SK-N-SH treated with all-trans-retinoic acid at 6 μM for 48 hours (cell line): ENCODE data around the gene ME1.
A peak's percentile ranks its signal among the peaks of the same experiment; 100 is the strongest.

ENCODE experiments used
- ATAC-seq: fragments of 200-7000 bp; cut with Tn5 transposase; 3 replicates; pipeline ENCODE4 v1.9.1; 2020; ENCODE audit warnings: mild to moderate bottlenecking, moderate library complexity
- ARNTL ChIP-seq: fragments of 450-650 bp; formaldehyde crosslinking; IDR thresholded peaks from 2 replicates; pipeline ENCODE4 v1.5.0; 2020; ENCODE audit warnings: low read depth, mild to moderate bottlenecking, moderate library complexity, borderline replicate concordance
- BACH2 ChIP-seq: fragments of 250-450 bp; sonication (Bioruptor Pico); IDR thresholded peaks from 2 replicates; pipeline ENCODE4 v1.9.0; 2021; ENCODE audit warnings: mild to moderate bottlenecking, borderline replicate concordance
- ESRRG ChIP-seq: fragments of 250-450 bp; sonication (Bioruptor Pico); IDR thresholded peaks from 2 replicates; pipeline ENCODE4 v1.6.1; 2021; ENCODE audit warnings: mild to moderate bottlenecking
- GLIS3 ChIP-seq: fragments of 250-450 bp; sonication (Bioruptor Pico); IDR thresholded peaks from 2 replicates; pipeline ENCODE4 v1.5.0; 2020; ENCODE audit warnings: mild to moderate bottlenecking, moderate library complexity
- ISL1 ChIP-seq: fragments of 250-450 bp; sonication (Bioruptor Pico); IDR thresholded peaks from 2 replicates; pipeline ENCODE4 v2.1.2; 2022; ENCODE audit warnings: mild to moderate bottlenecking, moderate library complexity
- OSR1 ChIP-seq: fragments of 250-450 bp; sonication (Bioruptor Pico); IDR thresholded peaks from 2 replicates; pipeline ENCODE4 v1.8.0; 2022; ENCODE audit warnings: moderate library complexity, mild to moderate bottlenecking, inconsistent platforms
- PPARA ChIP-seq: fragments of 250-450 bp; sonication (Bioruptor Pico); IDR thresholded peaks from 2 replicates; pipeline ENCODE4 v1.5.0; 2020; ENCODE audit warnings: mild to moderate bottlenecking, borderline replicate concordance
- RARB ChIP-seq: fragments of 250-450 bp; sonication (Bioruptor Pico); IDR thresholded peaks from 2 replicates; pipeline ENCODE4 v1.8.0; 2021; ENCODE audit warnings: mild to moderate bottlenecking, moderate library complexity
- SNAI2 ChIP-seq: fragments of 250-450 bp; sonication (Bioruptor Pico); IDR thresholded peaks from 2 replicates; pipeline ENCODE4 v1.5.0; 2020; ENCODE audit warnings: mild to moderate bottlenecking, moderate library complexity
- TCF4 ChIP-seq: fragments of 250-450 bp; sonication (Bioruptor Pico); IDR thresholded peaks from 2 replicates; pipeline ENCODE4 v1.8.0; 2021; ENCODE audit warnings: mild to moderate bottlenecking, moderate library complexity, borderline replicate concordance
- ZC3H10 ChIP-seq: fragments of 250-450 bp; sonication (Bioruptor Pico); IDR thresholded peaks from 2 replicates; pipeline ENCODE4 v1.5.1; 2021; ENCODE audit warnings: mild to moderate bottlenecking, moderate library complexity
- ZFP3 ChIP-seq: fragments of 250-450 bp; sonication (Bioruptor Pico); IDR thresholded peaks from 2 replicates; pipeline ENCODE4 v1.5.0; 2020; ENCODE audit warnings: mild to moderate bottlenecking, moderate library complexity
- ZFP30 ChIP-seq: fragments of 450-650 bp; formaldehyde crosslinking; IDR thresholded peaks from 2 replicates; pipeline ENCODE4 v1.5.0; 2022; ENCODE audit warnings: mild to moderate bottlenecking, moderate library complexity
- ZNF565 ChIP-seq: fragments of 450-650 bp; formaldehyde crosslinking; conservative IDR thresholded peaks from 2 replicates; pipeline ENCODE4 v1.5.0; 2020; ENCODE audit warnings: low read depth, mild to moderate bottlenecking, moderate library complexity
- ZNF70 ChIP-seq: fragments of 450-650 bp; formaldehyde crosslinking; IDR thresholded peaks from 2 replicates; pipeline ENCODE4 v1.5.0; 2020; ENCODE audit warnings: mild to moderate bottlenecking, moderate library complexity
- TF ChIP-seq, protein P1 (sequence below): fragments of 250-450 bp; sonication (Bioruptor Pico); IDR thresholded peaks from 2 replicates; pipeline ENCODE4 v1.8.0; 2021; ENCODE audit warnings: low read depth, mild to moderate bottlenecking, moderate library complexity, borderline replicate concordance
- TF ChIP-seq, protein P2 (sequence below): fragments of 250-450 bp; sonication (Bioruptor Pico); IDR thresholded peaks from 2 replicates; pipeline ENCODE4 v1.8.0; 2020; ENCODE audit warnings: mild to moderate bottlenecking, moderate library complexity, borderline replicate concordance
- TF ChIP-seq, protein P3 (sequence below): fragments of 250-450 bp; sonication (Bioruptor Pico); IDR thresholded peaks from 2 replicates; pipeline ENCODE4 v1.5.1; 2020; ENCODE audit warnings: low read depth, mild to moderate bottlenecking, moderate library complexity
- TF ChIP-seq, protein P4 (sequence below): fragments of 250-450 bp; sonication (Bioruptor Pico); IDR thresholded peaks from 2 replicates; pipeline ENCODE4 v1.5.0; 2020; ENCODE audit warnings: mild to moderate bottlenecking, moderate library complexity

Gene ME1

DNA sequence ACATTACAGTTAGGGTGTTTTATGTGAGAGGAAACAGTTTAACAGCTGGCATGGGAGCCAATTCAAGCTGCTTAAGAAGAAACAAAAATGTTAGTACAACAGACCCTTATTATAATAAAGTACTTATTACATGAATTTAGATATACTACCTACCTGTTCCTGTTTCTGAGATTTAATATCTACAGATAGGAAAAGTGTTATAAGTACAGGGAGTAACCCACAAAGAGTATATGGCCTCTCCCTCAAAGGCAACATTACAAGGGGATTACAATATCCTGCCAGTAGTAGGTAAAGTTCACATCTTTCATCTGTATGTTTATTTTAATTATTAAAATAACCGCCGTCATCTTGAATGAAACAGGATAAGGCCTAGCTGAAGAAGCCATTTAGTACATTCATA lies 1.8 kb upstream of the ME1 start:
- TF ChIP-seq, protein P1, sequence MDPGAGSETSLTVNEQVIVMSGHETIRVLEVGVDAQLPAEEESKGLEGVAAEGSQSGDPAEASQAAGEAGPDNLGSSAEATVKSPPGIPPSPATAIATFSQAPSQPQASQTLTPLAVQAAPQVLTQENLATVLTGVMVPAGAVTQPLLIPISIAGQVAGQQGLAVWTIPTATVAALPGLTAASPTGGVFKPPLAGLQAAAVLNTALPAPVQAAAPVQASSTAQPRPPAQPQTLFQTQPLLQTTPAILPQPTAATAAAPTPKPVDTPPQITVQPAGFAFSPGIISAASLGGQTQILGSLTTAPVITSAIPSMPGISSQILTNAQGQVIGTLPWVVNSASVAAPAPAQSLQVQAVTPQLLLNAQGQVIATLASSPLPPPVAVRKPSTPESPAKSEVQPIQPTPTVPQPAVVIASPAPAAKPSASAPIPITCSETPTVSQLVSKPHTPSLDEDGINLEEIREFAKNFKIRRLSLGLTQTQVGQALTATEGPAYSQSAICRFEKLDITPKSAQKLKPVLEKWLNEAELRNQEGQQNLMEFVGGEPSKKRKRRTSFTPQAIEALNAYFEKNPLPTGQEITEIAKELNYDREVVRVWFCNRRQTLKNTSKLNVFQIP (CRISPR knock-in tag): no peak
- TF ChIP-seq SNAI2 (no peak), ZFP3 (CRISPR knock-in tag) (no peak), ZNF565 (no peak), ARNTL (CRISPR knock-in tag) (no peak), GLIS3 (CRISPR knock-in tag) (no peak), ESRRG (CRISPR knock-in tag) (no peak), RARB (no peak), TCF4 (no peak), ZNF70 (no peak), ZFP30 (CRISPR knock-in tag) (no peak)
- TF ChIP-seq, protein P2, sequence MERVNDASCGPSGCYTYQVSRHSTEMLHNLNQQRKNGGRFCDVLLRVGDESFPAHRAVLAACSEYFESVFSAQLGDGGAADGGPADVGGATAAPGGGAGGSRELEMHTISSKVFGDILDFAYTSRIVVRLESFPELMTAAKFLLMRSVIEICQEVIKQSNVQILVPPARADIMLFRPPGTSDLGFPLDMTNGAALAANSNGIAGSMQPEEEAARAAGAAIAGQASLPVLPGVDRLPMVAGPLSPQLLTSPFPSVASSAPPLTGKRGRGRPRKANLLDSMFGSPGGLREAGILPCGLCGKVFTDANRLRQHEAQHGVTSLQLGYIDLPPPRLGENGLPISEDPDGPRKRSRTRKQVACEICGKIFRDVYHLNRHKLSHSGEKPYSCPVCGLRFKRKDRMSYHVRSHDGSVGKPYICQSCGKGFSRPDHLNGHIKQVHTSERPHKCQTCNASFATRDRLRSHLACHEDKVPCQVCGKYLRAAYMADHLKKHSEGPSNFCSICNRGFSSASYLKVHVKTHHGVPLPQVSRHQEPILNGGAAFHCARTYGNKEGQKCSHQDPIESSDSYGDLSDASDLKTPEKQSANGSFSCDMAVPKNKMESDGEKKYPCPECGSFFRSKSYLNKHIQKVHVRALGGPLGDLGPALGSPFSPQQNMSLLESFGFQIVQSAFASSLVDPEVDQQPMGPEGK: no peak
- TF ChIP-seq, all 23 proteins: peak for 0
- no peak for ATAC-seq

DNA sequence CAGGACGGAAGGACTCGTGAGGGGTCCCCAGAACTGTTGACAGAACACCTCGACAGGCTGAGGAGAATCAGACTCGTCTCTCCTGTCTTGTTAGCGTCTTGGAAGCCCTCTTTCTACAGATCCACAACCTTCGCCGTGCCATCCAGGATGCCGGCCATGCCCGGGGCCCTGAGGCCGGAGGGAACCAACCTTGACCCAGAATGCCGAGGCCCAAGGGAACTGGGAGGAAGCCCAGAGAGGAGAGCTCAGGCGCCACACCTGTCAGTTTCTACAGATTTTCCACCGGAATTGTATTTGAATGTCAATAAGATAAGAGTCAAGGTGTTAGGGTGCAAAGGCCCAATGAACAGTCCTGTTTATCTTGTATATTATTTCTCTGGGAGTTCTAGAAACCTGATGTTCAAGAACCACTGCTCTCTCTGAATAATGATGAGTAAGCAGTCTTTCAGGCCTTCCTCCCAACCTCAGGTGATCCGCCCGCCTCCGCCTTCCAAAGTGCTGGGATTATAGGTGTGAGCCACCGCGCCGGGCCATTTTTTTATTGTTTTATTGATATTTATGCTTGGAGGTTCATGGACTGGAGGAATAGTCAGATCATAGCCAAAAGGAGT lies 799 bp upstream of the ME1 start:
- TF ChIP-seq ZFP3 (CRISPR knock-in tag) (no peak), ISL1 (CRISPR knock-in tag) (no peak), ZNF70 (no peak), TCF4 (no peak), ZC3H10 (CRISPR knock-in tag) (no peak), ZNF565 (no peak), OSR1 (no peak), ARNTL (CRISPR knock-in tag) (no peak)
- TF ChIP-seq, protein P2: no peak
- TF ChIP-seq, protein P3, sequence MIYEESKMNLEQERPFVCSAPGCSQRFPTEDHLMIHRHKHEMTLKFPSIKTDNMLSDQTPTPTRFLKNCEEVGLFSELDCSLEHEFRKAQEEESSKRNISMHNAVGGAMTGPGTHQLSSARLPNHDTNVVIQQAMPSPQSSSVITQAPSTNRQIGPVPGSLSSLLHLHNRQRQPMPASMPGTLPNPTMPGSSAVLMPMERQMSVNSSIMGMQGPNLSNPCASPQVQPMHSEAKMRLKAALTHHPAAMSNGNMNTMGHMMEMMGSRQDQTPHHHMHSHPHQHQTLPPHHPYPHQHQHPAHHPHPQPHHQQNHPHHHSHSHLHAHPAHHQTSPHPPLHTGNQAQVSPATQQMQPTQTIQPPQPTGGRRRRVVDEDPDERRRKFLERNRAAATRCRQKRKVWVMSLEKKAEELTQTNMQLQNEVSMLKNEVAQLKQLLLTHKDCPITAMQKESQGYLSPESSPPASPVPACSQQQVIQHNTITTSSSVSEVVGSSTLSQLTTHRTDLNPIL (CRISPR knock-in tag): no peak
- TF ChIP-seq, protein P4, sequence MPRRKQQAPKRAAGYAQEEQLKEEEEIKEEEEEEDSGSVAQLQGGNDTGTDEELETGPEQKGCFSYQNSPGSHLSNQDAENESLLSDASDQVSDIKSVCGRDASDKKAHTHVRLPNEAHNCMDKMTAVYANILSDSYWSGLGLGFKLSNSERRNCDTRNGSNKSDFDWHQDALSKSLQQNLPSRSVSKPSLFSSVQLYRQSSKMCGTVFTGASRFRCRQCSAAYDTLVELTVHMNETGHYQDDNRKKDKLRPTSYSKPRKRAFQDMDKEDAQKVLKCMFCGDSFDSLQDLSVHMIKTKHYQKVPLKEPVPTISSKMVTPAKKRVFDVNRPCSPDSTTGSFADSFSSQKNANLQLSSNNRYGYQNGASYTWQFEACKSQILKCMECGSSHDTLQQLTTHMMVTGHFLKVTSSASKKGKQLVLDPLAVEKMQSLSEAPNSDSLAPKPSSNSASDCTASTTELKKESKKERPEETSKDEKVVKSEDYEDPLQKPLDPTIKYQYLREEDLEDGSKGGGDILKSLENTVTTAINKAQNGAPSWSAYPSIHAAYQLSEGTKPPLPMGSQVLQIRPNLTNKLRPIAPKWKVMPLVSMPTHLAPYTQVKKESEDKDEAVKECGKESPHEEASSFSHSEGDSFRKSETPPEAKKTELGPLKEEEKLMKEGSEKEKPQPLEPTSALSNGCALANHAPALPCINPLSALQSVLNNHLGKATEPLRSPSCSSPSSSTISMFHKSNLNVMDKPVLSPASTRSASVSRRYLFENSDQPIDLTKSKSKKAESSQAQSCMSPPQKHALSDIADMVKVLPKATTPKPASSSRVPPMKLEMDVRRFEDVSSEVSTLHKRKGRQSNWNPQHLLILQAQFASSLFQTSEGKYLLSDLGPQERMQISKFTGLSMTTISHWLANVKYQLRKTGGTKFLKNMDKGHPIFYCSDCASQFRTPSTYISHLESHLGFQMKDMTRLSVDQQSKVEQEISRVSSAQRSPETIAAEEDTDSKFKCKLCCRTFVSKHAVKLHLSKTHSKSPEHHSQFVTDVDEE (CRISPR knock-in tag): no peak
- no peak for ATAC-seq

DNA sequence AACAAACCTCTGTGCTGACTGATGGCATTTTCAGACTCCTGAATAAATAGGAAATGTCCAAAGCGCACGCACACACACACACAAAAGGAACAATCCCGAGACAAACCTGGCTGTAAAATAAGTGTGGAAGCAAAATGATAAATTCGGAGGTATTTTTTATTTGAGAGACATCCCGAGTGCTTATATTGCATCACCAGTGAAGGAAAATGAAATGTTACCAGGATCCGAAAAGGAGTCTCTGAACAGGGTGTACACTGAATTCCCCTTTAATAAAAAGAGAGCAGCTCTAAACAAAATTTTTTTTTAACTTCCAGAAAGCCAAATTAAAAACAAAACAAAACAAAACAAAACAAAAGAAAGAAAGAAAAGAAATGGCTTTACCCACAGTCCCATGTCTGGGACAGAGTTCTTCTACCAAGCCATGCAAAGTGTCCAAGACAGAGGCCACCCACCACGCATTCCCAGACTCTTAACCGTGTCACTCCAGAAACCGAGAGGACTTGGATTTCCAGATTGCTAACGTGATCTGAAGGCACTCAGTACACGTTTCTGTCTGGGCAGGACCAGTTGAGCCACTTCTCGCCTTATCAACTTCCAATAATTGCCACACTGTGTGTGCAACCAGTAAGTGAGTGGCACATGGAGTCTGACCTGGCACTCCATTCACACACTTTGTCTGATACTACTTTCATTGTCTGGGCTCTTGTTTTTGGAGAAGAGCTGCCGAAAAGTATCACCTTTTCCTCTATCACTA lies 817 bp downstream of the ME1 start:
- TF ChIP-seq PPARA (CRISPR knock-in tag) (no peak), ESRRG (CRISPR knock-in tag) (no peak), ZFP30 (CRISPR knock-in tag) (no peak), BACH2 (CRISPR knock-in tag) (no peak), ARNTL (CRISPR knock-in tag) (no peak)
- TF ChIP-seq, protein P3 (CRISPR knock-in tag): no peak
- ATAC-seq: peak; percentile 79
